GM18507 (cell line): Measurements from ENCODE around the gene ANKRD2.
"Not testable (repeated sequence)": the region's sequence is repeated elsewhere in the genome, so short reads cannot be mapped to it uniquely, and the experiment has no call there.

Experiments used
- DNase-seq: peaks from one replicate; pipeline ENCODE4 v3.0.0; 2011; ENCODE audit warnings: low read depth; ENCODE audit not compliant: insufficient read length; ENCODE audit errors: extremely low spot score
- FAIRE-seq: peaks from 2 replicates; lab custom pipeline; 2011; peaks lifted over from hg19 to GRCh38; lab: Jason Lieb, UNC

The ANKRD2 gene

DNA sequence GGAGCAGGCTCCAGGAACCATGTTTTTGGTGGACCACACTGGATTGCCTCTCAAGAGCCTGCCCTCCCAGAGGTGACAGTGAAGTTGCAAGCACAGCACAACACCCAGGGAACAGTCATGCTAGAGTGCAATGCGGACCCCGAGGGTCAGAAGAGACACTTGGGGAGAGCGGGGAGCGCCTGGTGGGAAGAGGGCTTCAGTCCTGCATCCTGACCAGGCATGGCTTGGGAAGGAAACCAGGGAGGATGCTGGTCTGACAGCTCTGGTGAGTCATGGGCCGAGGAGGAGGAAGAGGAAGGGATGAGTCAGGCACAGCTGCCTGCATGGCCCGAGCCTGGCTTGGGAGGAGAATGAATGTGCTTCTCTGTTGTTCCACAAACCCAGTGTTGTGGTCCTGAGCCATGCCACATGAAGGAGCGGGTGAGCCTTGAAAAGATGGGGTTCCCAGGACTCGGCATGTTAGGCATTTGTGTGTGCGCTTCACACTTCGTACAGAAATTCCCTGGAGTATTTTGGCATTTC lies 29.5 kb upstream of the ANKRD2 start:
- no peak for FAIRE-seq
- DNase-seq = no peak

DNA sequence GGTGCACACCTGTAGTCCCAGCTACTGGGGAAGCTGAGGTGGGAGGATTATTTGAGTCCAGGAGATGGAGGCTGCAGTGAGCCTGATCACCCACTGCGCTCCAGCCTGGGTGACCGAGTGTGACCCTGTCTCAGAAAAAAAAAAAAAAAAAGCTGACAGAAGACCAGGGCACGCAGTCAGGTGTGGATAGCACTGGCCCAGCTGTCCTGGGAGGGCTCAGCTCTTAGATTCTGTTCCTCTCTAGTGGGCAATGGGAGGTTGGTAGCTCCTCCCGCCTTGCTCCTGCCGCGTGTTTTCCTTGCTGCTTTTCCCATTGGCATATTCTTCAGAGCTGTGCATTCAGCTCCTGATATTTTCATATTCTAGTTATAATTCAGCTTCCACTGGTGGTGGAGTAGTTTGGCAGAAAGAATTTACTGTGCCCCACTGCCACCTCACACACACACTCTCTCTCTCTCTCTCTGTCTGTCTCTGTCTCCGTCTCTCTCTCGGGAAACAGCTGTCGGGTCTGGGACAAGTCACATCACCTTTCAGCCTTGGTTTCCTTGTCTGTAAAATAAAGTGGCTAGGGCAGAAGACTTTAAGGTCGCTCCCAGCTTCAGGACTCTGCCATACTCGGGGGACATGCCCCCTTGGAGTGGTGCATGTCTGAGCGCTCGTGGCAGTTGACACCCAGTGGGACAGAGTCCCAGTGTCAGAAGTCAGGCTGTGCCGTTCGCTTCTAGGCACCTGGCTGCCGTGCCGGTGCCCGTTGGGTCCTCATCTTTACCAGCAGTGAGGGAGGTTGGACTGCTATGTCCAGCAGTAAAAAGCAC lies 25.9 kb upstream of the ANKRD2 start:
- FAIRE-seq = no peak
- DNase-seq = no peak

DNA sequence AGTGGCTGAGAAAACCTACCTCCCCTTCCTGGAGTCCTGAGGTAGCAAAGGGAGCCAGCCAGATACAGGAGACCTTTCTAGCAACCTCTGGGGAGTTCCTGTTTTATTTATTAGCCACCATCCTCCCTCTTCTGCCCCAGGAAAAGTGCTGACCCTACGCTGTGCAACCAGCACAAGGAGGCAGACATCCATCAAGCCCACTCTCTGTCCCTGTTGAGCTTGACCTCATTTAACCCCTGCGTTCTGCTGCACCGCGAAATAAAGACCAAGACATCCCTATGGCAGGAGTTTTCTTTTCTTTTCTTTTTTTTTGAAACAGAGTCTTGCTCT lies 25.3 kb upstream of the ANKRD2 start:
- DNase-seq (no peak), FAIRE-seq (no peak)

DNA sequence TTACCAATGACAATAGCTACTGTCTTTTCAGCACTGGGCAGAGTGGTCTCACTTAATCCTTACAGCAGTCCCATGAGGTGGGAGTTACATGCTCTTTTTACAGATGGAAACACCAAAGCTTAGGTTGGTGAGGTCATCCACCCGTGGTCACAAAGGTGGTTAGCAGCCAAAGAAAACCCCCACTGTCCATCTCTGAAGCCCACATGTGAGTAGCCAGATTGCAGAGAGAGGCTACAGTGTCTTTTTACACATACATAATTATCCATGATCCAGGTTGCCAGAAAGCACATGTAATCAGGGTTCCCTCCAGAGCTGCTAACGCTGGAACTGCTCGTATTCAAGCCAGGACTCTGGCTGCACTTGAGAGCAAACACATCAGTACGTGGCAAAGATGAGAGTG lies 24.6 kb upstream of the ANKRD2 start:
- DNase-seq (no peak), FAIRE-seq (no peak)

DNA sequence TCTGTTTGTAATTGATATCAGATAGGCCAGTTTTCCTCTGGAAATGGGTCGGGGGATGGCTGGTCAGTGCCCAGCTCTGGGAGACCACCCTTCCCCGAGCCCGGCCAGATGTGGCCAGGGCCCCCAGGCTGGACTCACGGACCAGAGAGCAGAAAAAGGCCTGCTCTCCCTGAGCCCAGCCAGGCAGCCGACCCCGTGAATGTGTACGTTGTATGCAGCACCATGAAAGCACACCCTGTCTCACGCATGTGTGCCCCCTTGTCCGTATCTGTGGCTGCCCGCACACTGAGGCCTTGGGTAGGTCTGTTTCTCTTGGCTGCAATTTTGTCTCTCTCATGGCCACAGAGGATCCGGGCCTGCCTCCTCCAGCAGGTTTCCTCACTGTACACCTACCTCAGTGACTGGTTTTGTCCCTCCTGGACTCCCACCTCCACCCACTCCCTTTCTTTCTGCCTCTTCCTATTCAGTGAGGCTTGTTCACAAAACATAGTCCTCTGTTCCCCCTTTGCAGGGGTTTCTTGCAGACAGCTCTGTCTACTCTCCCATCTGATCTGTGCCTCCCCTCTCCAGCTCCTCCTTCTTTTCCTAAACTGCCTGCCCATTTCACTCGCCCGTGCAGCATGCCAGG lies 23.6 kb upstream of the ANKRD2 start:
- DNase-seq (no peak), FAIRE-seq (no peak)

DNA sequence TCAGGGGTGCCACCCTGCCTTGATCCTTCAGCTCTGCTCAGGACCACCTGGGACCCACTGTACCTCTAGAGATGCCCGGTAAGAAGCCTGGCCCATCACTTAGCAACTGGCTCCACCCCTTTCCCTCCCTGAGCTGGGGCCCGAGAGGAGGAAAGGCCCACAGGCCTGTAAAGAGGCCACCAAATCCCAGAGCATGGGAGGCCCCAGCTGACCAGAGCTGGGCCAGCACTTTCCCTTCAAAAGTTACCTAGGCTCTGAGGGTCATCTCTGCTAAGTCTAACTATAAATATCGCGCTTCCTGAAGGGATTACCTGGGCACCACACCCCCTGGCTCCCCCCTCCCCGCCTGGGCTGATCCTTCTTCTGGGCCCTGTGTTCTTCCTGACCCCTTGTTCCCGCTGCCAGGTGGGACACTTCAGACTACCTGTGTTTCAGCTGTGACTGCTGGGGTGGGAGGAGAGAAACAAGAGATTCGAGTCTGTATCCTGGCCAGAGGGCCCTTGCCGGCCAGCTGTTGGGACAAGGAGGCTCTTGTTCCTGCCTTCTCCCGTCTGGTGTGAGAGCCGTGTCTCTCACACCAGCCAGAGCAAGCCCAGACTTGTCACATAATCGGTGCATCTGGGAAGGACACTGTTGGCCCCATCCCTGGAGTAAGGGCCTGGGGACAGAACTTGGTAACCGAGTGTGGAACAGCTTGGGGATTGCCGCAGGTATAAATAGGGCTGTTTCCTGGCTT lies 22.8 kb upstream of the ANKRD2 start:
- DNase-seq = no peak
- no peak for FAIRE-seq

DNA sequence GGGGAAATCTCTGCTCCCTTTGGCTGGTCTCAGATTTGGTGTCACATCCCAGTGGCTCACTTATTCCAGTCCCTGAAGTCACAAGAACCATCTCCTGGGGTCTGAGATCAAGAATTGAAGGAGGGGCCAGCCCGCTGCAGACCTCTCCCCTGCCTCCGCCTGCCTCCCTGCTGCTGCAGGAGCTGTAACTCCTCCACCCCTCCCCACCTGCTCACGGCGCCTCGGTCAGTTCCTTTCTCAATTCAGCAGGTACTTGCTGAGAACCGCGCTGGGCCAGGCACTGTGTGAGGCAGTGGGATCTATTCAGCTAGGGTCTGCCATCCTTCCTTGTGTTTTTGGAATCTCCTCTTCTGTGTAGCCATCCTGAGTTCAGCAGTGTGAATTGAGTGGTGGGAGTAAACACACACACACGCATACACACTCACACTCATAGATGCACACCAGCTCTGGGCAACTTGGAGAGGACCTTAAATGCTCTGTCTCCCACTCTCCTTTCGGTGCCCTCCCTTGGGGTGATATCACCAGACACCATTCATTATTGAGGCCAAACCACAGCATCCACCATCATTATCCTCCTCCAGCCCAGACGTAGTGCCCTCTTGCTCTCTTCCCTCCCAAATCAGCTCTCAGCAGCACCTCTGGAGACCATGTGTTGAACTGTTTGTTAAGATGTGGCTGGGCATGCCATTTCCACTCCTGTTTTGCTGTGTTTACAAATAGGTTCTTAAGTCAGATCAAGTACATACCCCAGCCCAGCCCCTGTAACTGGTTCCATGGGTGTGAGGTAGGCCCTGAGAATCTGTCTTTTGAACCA lies 22.0 kb upstream of the ANKRD2 start:
- no peak for DNase-seq
- no peak for FAIRE-seq

DNA sequence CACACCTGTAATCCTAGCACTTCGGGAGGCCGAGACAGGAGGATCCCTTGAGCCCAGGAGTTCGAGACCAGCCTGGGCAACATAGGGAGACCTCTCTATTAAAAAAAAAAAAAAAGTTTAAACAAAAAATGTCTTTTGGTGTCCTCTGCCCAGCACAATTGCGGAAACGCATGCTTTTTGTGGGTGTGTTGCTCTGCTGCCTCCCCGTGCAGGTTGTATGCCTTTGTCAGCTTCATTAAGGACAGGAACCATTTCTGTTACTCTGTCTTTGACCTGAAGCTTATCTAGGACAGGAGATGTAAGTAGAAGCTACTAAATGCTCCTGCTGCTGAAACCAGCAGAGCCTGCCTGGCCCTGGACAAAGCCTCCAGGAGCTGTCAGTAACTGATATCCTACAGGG lies 21.3 kb upstream of the ANKRD2 start:
- DNase-seq (no peak), FAIRE-seq (no peak)

DNA sequence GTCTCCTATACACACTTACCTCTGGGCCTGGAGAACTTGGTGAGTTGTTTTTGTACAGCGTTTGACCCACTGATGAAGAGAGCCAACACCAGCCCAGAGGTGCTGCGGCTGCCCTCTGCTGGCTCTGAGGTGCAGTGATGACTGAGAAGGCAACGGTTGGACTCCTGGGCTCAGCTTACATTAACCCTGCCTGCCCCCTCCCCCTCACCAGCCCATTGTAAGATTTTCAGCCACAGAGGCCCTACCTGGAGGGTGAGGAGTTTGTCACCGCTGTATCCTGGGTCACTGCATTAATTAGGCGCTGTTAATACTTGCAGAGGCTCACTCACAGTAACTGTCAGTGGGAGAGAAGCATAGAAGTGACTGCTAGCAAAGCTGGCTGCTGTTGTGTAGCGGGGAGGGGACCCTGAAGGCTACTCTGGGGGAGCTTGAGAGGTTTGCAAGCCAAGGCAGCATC lies 19.0 kb upstream of the ANKRD2 start:
- DNase-seq (peak; percentile 50), FAIRE-seq (peak; percentile 88)

DNA sequence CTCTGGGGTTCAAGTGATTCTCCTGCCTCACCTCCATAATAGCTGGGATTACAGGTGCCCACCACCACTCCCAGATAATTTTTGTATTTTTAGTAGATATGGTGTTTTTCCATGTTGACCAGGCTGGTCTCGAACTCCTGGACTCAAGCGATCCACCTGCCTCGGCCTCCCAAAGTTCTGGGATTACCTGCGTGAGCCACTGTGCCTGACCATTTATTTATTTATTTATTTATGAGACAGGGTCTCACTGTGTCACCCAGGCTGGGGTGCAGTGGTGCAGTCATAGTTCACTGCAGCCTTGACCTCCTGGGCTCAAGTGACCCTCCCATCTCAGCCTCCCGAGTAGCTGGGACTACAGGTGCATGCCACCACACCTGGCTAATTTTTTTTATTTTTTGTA lies 18.2 kb upstream of the ANKRD2 start:
- not testable (repeated sequence) for FAIRE-seq, DNase-seq

DNA sequence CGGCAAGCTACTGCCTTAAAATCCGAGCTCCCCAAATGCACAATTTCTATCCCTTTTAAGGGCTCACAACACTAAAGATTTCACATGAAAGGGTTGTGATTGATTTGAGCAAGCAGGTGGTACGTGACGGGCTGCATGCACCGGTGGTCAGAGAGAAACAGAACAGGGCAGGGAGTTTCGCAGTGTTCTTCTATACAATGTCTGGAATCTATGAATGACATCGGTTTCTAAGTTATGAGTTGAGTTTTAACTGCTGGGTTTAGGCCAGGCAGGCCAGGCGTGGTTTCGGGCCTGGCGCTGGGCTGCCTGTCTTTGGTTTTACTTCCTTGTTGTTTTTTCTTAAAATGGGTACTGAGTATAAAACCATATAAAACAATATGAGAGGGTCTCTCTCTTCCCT lies 17.0 kb upstream of the ANKRD2 start:
- not testable (repeated sequence) for DNase-seq
- FAIRE-seq = peak; percentile 74

DNA sequence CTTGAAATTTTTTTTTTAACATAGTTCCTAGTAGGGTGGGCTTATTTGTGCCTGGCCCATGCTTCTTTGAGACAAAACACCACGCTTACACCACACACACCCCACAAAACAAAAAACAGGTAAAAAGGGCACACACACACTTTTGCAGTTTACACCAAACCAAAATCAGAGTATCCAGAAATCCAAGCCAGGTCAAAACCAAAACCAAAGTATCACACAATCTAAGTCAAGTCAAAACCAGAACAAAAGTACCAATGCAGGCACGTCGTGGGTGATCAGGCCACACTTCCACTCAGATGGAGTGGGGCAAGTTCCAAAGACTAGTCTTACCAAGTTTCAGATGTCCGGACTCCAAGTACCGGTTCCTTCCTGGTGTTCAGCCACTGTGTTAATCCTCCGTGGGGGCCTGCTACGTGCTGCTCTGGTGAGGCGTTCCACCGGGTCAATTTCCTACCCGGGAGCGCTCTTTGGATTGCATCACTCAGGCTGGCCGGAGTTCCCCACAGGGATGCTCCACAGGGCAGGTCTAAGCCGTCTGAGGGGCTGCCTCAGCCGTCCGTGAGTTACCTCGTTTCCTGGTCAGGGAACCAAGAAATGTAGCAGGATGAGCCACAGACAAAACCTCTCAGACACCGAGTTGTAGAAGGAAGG lies 11.7 kb upstream of the ANKRD2 start:
- FAIRE-seq, DNase-seq: not testable (repeated sequence)

DNA sequence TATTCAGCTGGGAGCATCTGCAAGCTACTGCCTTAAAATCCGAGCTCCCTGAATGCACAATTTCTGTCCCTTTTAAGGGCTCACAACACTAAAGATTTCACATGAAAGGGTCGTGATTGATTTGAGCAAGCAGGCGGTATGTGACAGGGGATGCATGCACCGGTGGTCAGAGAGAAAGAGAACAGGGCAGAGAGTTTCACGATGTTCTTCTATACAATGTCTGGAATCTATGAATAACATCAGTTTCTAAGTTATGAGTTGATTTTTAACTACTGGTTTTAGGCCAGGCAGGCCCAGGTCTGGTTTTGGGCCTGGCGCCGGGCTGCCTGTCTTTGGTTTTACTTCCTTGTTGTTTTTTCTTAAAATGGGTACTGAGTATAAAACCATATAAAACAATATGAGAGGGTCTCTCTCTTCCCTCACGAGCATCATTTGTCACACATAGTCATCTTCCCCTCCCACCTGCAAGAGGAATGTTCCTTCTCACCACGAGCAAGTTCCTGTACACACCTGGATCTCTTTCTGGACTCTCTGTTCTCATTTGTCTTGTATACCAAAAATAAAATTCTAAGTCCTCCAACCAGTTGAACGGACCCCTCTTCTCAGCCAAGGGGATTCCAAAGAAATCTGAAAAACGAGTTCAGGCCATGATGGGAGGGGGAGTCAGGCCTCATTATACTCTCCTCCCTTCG lies 11.0 kb upstream of the ANKRD2 start:
- DNase-seq = not testable (repeated sequence)
- peak; percentile 33 for FAIRE-seq

DNA sequence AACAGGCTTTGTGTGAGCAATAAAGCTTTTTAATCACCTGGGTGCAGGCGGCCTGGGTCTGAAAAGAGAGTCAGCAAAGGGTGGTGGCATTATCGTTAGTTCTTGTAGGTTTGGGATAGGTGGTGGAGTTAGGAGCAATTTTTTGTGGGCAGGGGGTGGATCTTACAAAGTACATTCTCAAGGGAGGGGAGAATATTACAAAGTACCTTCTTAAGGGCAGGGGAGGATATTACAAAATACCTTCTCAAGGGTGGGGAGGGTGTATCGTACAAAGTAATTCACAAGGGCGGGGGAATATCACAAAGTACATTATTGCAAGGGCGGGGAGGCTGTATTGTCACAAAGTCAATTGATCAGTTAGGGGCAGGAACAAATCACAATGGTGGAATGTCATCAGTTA lies 10.2 kb upstream of the ANKRD2 start:
- DNase-seq, FAIRE-seq: not testable (repeated sequence)

DNA sequence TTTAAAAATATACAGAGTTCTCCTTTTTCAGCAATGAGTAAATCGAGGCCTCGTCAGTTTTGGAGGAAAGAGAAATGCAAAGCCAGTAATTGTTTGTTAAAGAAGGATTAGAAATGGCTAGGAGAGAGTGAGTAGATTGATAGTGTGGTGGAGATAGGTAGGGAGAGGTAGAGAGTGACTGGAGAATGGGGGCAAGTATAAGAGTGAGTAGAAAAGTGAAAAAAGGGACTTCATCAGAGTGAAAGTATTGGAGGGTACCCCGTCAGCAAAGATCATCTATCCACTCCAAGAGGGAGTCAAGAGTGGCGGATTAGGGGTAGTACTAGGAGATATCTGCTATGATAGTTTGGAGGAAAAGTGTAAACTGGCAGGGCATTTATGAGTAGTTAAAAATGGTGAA lies 9.2 kb upstream of the ANKRD2 start:
- DNase-seq (no peak), FAIRE-seq (no peak)

DNA sequence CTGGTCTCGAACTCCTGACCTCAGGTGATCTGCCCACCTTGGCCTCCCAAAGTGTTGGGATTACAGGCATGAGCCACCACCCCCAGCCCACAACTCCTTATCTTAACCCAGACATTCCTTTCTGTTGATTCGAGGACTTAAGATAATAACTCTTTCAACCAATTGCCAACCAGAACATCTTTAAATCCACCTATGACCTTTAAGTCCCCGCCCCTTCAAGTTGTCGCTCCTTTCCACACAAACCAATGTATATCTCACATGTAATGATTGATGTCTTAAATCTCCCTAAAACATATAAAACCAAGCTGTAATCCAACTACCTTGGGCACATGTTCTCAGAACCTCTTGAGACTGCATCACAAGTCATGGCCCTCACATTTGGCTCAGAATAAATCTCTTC lies 7.8 kb upstream of the ANKRD2 start:
- FAIRE-seq (no peak), DNase-seq (no peak)

DNA sequence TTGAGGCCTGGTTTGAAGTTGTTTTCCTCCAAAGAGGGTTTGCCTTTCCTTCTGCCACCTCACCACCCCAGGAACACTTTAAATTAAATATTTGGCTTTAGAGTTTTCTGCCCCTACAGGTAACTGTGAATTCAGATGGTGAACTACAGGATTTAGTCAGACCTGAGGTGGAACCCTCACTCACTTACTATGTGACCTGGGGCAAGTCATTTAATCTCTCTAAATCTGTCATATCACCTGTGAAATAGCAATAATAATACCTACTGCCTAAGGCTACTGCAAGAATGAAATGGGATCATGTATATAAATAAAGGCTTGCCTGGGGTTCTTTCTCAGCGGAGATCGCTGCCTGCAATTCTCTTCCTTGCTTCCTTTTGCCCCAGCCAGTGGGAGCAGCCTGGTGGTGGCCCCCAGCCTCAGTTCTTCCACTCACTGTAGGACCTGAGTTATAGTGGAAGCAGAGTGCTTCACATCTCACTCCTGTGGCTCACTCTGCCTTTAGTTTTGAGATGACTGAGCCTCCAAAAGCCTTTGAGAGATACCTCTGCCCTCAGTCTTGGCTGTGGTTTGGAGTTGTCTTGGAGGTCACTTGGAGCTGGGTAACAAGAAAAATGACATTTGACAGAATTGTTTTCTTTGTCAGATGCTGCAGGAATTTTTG lies 6.1 kb upstream of the ANKRD2 start:
- FAIRE-seq (no peak), DNase-seq (no peak)

DNA sequence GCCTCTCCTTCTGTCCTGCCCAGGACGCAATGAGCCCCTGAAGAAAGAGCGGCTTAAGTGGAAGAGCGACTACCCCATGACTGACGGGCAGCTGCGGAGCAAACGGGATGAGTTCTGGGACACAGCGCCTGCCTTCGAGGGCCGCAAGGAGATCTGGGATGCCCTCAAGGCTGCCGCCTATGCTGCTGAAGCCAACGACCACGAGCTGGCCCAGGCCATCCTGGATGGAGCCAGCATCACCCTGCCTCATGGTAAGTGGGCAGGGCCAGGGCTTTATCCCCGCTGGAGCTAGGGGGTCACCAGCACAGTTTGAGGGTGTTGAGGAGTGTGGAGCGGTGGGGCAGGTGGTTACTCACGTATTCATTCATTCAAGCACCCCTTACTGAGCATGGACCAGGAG lies 4.7 kb upstream of the ANKRD2 start:
- FAIRE-seq = no peak
- DNase-seq = no peak
